ENCODE measurements around the gene TM4SF20. TPM values are rescaled to one million over a fixed set of nuclear protein-coding genes. Genes with fewer than 3 reads are reported as not detected.
"Not testable (repeated sequence)": the region's sequence is repeated elsewhere in the genome, so short reads cannot be mapped to it uniquely, and the experiment has no call there.

Gene TM4SF20
- total RNA-seq, 1 donor from 2014 or later: not detected

DNA sequence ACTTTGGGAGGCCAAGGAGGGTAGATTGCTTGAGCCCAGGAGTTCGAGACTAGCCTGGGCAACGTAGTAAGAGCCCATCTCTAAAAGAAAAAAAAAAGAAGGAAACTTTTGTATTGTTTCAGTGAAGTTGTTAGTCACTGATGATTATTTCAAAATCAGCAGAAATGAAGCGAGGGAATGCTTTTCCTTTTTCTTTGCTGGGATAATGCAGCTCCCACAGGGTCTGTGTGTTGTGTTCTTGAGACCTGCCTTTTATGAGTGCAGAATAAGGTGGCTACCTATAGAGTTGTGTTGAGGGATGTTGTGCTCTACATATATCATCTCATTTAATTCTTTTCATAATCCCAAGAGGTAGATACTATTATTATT lies 11.7 kb downstream of the TM4SF20 start:
- no peak for DNase-seq

- DNase-seq: no peak
Measured at GRCh38 chr2:227366769-227367426, 12.2 kb downstream of the TM4SF20 start.

DNA sequence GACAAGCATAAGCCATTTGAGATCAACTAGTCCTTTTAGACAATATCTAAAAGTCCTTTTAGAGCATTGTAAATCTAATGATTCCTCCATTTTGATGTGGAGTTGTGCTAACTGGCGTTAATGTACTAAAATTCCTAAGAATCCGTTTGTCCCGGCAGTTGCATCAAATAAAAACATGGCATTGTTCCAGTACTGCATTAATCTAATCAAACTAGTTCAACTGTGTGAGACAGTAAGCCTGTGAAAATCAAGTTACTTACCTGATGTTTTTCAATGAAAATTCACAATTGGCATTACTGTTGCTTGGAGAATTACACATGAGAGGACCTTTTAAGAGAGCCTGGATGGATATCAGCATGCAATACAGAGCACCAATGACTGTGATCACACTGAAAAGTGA lies 13.3 kb downstream of the TM4SF20 start:
- no peak for DNase-seq

- DNase-seq: not testable (repeated sequence)
Measured at GRCh38 chr2:227364585-227365263, 14.4 kb downstream of the TM4SF20 start.

GRCh38 chr2:227363756-227364155 lies 15.3 kb downstream of the TM4SF20 start:
- no peak for DNase-seq

- no peak for DNase-seq
Measured at GRCh38 chr2:227360351-227360750, 18.8 kb downstream of the TM4SF20 start.

- no peak for DNase-seq
Measured at GRCh38 chr2:227351639-227352038, 27.5 kb downstream of the TM4SF20 start.

DNA sequence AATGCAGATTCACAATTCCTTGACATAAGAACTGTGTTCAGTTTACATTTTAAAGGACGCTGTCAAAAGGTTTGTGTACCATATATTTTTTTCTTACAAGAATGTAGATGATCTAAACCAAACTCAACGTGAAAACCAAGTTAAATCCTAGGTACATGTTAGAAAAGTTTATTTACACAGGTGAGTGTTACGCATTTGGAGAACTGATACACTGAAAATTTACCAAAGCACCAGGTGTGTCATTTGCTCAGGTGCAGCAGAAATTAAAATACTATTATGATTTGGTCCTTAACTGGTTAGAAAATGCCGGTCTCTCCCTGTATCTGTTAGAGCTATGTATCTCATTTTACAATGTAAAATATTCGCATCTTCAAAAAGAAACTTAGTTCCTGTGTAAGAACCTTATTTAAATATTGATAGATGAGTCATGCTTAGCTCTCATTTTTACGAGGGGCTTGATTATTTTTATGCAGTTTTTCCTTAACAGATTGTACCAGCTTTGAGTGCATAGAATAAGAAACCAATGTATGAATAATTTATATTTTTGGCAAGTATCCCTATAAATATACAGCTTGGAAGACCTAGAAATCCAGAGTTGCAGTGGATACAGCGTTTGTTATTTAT lies 29.0 kb downstream of the TM4SF20 start:
- DNase-seq: peak; percentile 37

DNA sequence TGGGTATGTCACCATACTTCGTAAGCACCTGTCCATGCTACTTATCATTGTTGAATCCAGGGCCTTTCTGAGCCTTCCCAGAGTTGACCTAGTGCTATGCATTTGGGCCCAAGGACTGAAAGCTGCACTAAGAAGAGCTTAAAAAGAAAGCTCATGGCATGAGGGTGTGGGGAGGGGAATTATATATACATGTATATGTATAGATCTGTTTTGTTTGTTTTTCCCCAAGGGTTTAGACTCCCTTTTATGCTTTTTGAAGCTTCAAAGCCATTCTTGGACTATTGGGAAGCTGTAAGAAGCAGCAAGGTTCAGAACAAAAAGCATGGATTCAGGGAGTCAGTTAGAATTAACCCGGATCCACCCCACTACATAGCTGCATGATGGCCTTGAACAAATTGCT lies 30.8 kb downstream of the TM4SF20 start:
- DNase-seq: no peak

DNA sequence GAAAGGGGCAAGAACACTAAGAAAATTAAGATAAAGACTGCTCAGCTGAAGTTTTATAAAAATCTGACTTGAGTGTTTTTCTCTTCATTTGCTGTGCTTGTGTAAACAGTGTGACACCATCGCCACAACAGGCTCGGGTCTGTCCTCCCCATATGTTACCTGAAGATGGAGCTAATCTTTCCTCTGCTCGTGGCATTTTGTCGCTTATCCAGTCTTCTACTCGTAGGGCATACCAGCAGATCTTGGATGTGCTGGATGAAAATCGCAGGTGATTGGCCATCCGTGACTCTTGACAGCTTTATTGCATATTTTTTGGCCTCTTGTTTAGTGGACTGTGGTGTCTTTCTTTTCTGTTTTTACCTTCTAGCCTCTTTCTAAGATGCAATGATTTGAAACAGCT lies 32.0 kb downstream of the TM4SF20 start:
- DNase-seq: no peak

DNA sequence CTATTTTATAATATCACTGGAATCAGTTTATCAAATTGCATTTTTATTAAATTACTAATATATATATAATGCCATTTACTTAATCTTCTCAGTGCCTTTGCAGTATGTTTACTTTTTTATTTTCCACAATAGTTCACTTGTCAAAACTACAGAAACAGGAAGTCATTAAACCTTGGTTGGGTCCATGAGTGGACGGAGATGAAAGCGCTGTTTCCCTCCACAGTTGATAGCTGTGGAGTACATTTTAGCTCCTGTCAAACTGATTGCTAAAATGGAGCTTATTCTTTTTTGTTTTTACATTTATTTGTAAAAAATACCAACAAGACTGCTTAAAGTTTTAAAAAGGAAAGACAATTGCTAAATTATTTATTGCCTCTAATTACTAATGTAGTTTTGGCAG lies 34.9 kb downstream of the TM4SF20 start:
- no peak for DNase-seq

DNA sequence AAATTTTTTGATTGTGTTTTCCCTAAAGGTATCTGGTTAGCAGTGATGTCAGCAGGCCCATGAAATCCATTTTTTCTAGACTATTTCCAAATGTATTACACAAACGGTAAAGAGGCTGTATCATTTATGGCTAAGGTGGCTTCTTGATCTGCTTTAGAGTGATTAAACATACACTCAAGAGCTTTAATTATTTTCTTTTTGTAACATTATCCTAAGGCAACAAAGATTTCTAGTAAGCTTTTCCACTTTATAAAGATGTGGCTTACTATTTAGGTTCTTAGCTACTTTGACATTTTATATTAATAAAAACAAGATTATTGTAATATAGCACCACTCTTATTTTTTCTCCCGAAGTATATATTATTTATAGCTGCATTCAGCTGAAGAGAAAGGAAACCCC lies 37.6 kb downstream of the TM4SF20 start:
- DNase-seq: no peak

GRCh38 chr2:227340106-227340505 lies 39.0 kb downstream of the TM4SF20 start:
- no peak for DNase-seq

DNA sequence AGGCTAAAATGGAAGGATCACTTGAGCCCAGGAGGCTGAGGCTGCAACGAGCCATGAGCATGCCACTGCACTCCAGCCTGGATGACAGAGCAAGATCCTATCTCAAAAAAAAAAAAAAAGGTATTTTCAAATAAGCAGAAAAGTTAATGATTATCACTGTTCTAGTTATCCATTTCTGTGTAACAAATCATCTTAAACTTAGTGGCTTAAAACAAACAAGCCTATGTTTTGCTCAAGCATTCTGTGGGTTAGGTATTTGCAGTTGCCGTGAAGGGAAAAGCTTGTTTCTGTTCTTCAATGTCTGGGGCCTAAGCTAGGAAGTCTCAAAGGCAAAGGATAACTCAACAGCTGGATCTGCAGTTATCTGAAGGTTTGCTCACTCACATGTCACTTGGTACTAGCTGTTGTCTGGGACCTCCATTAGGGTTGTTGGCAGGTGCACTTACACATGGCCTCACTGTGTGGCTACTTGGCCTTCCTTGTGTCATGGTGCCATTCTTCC lies 40.0 kb downstream of the TM4SF20 start:
- DNase-seq: no peak

- DNase-seq: no peak
Measured at GRCh38 chr2:227337442-227337841, 41.7 kb downstream of the TM4SF20 start.

DNA sequence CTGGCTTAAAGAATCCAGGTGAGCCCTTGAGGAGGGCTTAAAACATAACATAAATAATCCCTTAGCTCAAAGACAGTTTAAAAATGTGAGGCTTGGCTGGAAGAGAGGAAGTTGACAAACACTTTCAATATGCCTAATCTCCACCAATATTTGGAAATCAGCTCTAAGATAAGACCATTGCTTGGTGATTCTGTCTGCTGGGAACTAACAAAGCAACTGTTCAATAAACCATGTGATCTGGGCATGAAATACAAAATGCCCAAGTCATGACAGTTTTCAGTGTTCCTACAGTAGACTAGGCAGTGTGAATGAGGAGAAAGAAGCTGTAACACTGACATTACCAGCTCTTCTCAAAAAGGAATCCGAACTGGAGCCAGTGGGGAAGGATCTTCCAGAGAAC lies 43.4 kb downstream of the TM4SF20 start:
- DNase-seq: no peak

GRCh38 chr2:227326783-227327182 lies 52.3 kb downstream of the TM4SF20 start:
- DNase-seq: no peak

DNA sequence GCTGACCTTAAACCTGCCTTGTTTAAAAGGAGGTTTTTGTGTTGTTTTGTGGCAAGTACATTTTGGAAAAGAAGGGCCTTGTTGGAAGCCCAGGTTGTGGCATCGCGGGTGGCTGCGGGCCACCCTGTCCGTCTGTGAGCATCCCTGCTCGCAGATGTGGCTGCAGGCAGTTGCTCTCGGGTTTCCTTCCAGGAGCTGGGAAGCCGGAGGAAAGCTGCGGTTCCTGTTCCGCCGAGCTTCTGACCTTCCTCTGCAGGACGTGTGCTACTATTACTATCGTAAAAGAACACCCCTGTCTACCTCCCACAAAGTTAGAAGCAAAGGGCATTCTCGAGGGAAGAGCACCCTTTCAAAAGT lies 53.3 kb downstream of the TM4SF20 start:
- DNase-seq: peak; percentile 53

GRCh38 chr2:227324995-227325838 lies 53.9 kb downstream of the TM4SF20 start, which contains the start of gene MFF:
Gene MFF, plus strand, starts transcription at chr2:227325251. Its CDS starts 5,415 bp downstream, at chr2:227330666.
- peak; percentile 97 for DNase-seq

- DNase-seq: no peak
Measured at GRCh38 chr2:227324642-227324994, 54.5 kb downstream of the TM4SF20 start.

GRCh38 chr2:227323818-227324217 lies 55.3 kb downstream of the TM4SF20 start:
- DNase-seq: no peak

- no peak for DNase-seq
Measured at GRCh38 chr2:227322530-227323205, 56.4 kb downstream of the TM4SF20 start.

Data from tongue (tissue), 2 donors.